HepG2 (cell line): ENCODE data around the gene LZTR1. TPM values are rescaled to one million over a fixed set of nuclear protein-coding genes. Genes with fewer than 3 reads are reported as not detected.
A peak's percentile ranks its signal among the peaks of the same experiment; 100 is the strongest.

Source experiments
- BORCS8-MEF2B ChIP-seq: sonication (generic); formaldehyde crosslinking; IDR thresholded peaks from 2 replicates; pipeline ENCODE4 v1.8.0; 2022; ENCODE audit warnings: mild to moderate bottlenecking, missing genetic modification reagents
- BRD4 ChIP-seq: sonication (generic); formaldehyde crosslinking; IDR thresholded peaks from 2 replicates; pipeline ENCODE4 v1.4.0; 2020; ENCODE audit warnings: missing genetic modification reagents
- FOXA3 ChIP-seq: IDR thresholded peaks from 2 replicates; pipeline ENCODE4 v1.6.1; 2016; ENCODE audit warnings: missing genetic modification reagents, missing compliant biosample characterization
- HIVEP1 ChIP-seq: sonication (generic); formaldehyde crosslinking; IDR thresholded peaks from 2 replicates; pipeline ENCODE4 v1.4.0; 2020; ENCODE audit warnings: mild to moderate bottlenecking, missing genetic modification reagents
- JUN ChIP-seq: sonication (generic); formaldehyde crosslinking; IDR thresholded peaks from 2 replicates; pipeline ENCODE4 v1.4.0; 2020; ENCODE audit warnings: mild to moderate bottlenecking, missing genetic modification reagents
- KDM1A ChIP-seq: IDR thresholded peaks from 2 replicates; pipeline ENCODE4 v1.6.1; 2016; ENCODE audit warnings: missing compliant biosample characterization
- KLF13 ChIP-seq: sonication (generic); formaldehyde crosslinking; IDR thresholded peaks from 2 replicates; pipeline ENCODE4 v1.4.0; 2020; ENCODE audit warnings: mild to moderate bottlenecking, missing genetic modification reagents
- LRRFIP1 ChIP-seq: sonication (generic); formaldehyde crosslinking; conservative IDR thresholded peaks from 2 replicates; pipeline ENCODE4 v1.4.0; 2020; ENCODE audit warnings: missing genetic modification reagents
- NR2F1 ChIP-seq, 2 experiments: fragments of 450-650 bp in 1 of 2; formaldehyde crosslinking in 1 of 2; IDR thresholded peaks; 2 replicates each; pipeline versions ENCODE4 v1.5.0 to v1.6.1; 2016 to 2020; ENCODE audit warnings: mild to moderate bottlenecking in 1 of 2, missing compliant biosample characterization in 1 of 2, missing genetic modification reagents in 1 of 2, moderate library complexity in 1 of 2
- PBX2 ChIP-seq: IDR thresholded peaks from 2 replicates; pipeline ENCODE4 v1.6.1; 2016; ENCODE audit warnings: control low read depth
- SRSF9 ChIP-seq: fragments of 200-400 bp; formaldehyde crosslinking; IDR thresholded peaks from 2 replicates; pipeline ENCODE4 v1.6.1; 2018; ENCODE audit warnings: borderline replicate concordance, mild to moderate bottlenecking, low read depth, low read length; ENCODE audit not compliant: insufficient read depth, poor library complexity, severe bottlenecking
- STAT5B ChIP-seq: sonication (generic); formaldehyde crosslinking; IDR thresholded peaks from 2 replicates; pipeline ENCODE4 v1.4.0; 2020; ENCODE audit warnings: missing genetic modification reagents
- TFE3 ChIP-seq: IDR thresholded peaks from 2 replicates; pipeline ENCODE4 v1.6.1; 2016
- ZBTB3 ChIP-seq: sonication (generic); formaldehyde crosslinking; IDR thresholded peaks from 2 replicates; pipeline ENCODE4 v1.4.0; 2020; ENCODE audit warnings: low read depth, mild to moderate bottlenecking, moderate library complexity, missing genetic modification reagents, borderline replicate concordance
- ZNF549 ChIP-seq: sonication (generic); formaldehyde crosslinking; IDR thresholded peaks from 2 replicates; pipeline ENCODE4 v1.5.0; 2020; ENCODE audit warnings: missing genetic modification reagents
- polyA plus RNA-seq, 8 experiments: library from polyadenylated mRNA; depleted of rRNA in 3 of 8; stranded (reverse) in 7 of 8; unstranded in 1 of 8; fragments of >200 nt; fragmentation: Illumina TruSeq in 4 of 8; extraction: Trizol in 4 of 8; gene quantifications; 2 replicates each; pipeline versions ENCODE4 v1.2.1 to v1.2.3, GENCODE V29; 2011 to 2016; ENCODE audit warnings: low read depth in 4 of 8, missing spikeins in 1 of 8, mixed read lengths in 1 of 8; ENCODE audit not compliant: insufficient read depth in 1 of 8
- total RNA-seq, 5 experiments: library from RNA; depleted of rRNA; stranded (reverse); fragments of >200 nt; fragmentation: Illumina TruSeq; extraction: Trizol; gene quantifications; 2 replicates each; pipeline ENCODE4 v1.2.3, GENCODE V29; 2016; ENCODE audit warnings: low read depth in 1 of 5
- TF ChIP-seq, protein P1 (sequence below): sonication (generic); formaldehyde crosslinking; IDR thresholded peaks from 2 replicates; pipeline ENCODE4 v1.4.0; 2020; ENCODE audit warnings: missing genetic modification reagents, borderline replicate concordance
- TF ChIP-seq, protein P2 (sequence below): sonication (generic); formaldehyde crosslinking; IDR thresholded peaks from 2 replicates; pipeline ENCODE4 v1.5.0; 2020; ENCODE audit warnings: mild to moderate bottlenecking, missing genetic modification reagents, borderline replicate concordance

Gene LZTR1
- total and polyA plus RNA-seq, 2 of the 13 experiments (the other 11 are each of a cell fraction or from before 2014, with no cell fraction given) = 21.8 to 22.4 TPM

- TF ChIP-seq, protein P1, sequence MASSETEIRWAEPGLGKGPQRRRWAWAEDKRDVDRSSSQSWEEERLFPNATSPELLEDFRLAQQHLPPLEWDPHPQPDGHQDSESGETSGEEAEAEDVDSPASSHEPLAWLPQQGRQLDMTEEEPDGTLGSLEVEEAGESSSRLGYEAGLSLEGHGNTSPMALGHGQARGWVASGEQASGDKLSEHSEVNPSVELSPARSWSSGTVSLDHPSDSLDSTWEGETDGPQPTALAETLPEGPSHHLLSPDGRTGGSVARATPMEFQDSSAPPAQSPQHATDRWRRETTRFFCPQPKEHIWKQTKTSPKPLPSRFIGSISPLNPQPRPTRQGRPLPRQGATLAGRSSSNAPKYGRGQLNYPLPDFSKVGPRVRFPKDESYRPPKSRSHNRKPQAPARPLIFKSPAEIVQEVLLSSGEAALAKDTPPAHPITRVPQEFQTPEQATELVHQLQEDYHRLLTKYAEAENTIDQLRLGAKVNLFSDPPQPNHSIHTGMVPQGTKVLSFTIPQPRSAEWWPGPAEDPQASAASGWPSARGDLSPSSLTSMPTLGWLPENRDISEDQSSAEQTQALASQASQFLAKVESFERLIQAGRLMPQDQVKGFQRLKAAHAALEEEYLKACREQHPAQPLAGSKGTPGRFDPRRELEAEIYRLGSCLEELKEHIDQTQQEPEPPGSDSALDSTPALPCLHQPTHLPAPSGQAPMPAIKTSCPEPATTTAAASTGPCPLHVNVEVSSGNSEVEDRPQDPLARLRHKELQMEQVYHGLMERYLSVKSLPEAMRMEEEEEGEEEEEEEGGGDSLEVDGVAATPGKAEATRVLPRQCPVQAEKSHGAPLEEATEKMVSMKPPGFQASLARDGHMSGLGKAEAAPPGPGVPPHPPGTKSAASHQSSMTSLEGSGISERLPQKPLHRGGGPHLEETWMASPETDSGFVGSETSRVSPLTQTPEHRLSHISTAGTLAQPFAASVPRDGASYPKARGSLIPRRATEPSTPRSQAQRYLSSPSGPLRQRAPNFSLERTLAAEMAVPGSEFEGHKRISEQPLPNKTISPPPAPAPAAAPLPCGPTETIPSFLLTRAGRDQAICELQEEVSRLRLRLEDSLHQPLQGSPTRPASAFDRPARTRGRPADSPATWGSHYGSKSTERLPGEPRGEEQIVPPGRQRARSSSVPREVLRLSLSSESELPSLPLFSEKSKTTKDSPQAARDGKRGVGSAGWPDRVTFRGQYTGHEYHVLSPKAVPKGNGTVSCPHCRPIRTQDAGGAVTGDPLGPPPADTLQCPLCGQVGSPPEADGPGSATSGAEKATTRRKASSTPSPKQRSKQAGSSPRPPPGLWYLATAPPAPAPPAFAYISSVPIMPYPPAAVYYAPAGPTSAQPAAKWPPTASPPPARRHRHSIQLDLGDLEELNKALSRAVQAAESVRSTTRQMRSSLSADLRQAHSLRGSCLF (CRISPR knock-in tag) = no peak
- TF ChIP-seq FOXA3 (CRISPR knock-in tag) = 0 out of 2 replicates have a peak, but pooled peaks have one; percentile 49
- no peak for TF ChIP-seq LRRFIP1
- TF ChIP-seq ZNF549 (CRISPR knock-in tag) = no peak
- TF ChIP-seq STAT5B (CRISPR knock-in tag) = no peak
- no peak for TF ChIP-seq PBX2
- no peak for TF ChIP-seq SRSF9
- no peak for TF ChIP-seq BORCS8-MEF2B (CRISPR knock-in tag)
- TF ChIP-seq KLF13 (CRISPR knock-in tag) = no peak
- no peak for TF ChIP-seq NR2F1 (CRISPR knock-in tag; IDR thresholded peaks at IDR 0.05)
- TF ChIP-seq HIVEP1 (CRISPR knock-in tag) = no peak
- no peak for TF ChIP-seq KDM1A (CRISPR knock-in tag)
- no peak for TF ChIP-seq ZBTB3 (CRISPR knock-in tag)
- TF ChIP-seq BRD4 (CRISPR knock-in tag) = no peak
- no peak for TF ChIP-seq TFE3
- TF ChIP-seq, protein P2, sequence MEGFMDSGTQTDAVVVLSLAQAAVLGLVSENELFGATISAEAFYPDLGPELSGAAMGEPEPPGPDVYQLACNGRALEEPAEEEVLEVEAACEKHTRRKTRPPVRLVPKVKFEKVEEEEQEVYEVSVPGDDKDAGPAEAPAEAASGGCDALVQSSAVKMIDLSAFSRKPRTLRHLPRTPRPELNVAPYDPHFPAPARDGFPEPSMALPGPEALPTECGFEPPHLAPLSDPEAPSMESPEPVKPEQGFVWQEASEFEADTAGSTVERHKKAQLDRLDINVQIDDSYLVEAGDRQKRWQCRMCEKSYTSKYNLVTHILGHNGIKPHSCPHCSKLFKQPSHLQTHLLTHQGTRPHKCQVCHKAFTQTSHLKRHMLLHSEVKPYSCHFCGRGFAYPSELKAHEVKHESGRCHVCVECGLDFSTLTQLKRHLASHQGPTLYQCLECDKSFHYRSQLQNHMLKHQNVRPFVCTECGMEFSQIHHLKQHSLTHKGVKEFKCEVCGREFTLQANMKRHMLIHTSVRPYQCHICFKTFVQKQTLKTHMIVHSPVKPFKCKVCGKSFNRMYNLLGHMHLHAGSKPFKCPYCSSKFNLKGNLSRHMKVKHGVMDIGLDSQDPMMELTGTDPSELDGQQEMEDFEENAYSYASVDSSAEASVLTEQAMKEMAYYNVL (CRISPR knock-in tag) = peak; percentile 27; the same call in 1 of the 2 replicates
- no peak for TF ChIP-seq JUN
Observed at GRCh38 chr22:20951151-20951931, 30.8 kb upstream of the LZTR1 start (continued).
